AG10803 (cell line): ENCODE data around the gene RAB30.
A peak's percentile ranks its signal among the peaks of the same experiment; 100 is the strongest.

Experiments used
- DNase-seq: peaks from one replicate; pipeline ENCODE4 v3.0.0; 2010; ENCODE audit warnings: low read depth
- H3K4me3 ChIP-seq: 2 replicates; pipeline ENCODE4 v1.5.1; 2011; ENCODE audit warnings: mild to moderate bottlenecking, low read length, control low read depth
- TF ChIP-seq, protein P1 (sequence below): conservative IDR thresholded peaks from 2 replicates; pipeline ENCODE4 v1.5.1; 2011; ENCODE audit warnings: mild to moderate bottlenecking, low read length, control low read depth, inconsistent platforms

Gene RAB30

DNA sequence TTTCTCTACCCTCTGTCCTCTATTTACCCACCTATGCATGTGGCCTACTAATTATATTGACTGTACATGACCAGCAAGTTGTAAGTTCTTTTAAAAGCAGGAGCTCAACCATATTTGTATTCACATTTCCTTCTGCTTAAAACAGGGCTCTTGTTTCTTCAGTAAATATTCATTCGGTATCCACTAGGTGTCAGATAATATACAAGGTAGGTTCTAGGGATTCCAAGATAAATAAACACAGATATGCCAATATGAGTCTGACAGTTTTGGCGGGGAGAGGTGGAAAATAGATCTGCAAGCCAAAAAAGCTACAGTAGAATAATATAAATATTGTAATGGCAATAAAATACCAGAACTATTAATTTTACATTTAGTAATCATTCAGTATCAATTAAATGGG, 15.3 kb upstream of the RAB30 start:
- H3K4me3 ChIP-seq = no peak overlapping the region
- DNase-seq = no peak
- TF ChIP-seq, protein P1, sequence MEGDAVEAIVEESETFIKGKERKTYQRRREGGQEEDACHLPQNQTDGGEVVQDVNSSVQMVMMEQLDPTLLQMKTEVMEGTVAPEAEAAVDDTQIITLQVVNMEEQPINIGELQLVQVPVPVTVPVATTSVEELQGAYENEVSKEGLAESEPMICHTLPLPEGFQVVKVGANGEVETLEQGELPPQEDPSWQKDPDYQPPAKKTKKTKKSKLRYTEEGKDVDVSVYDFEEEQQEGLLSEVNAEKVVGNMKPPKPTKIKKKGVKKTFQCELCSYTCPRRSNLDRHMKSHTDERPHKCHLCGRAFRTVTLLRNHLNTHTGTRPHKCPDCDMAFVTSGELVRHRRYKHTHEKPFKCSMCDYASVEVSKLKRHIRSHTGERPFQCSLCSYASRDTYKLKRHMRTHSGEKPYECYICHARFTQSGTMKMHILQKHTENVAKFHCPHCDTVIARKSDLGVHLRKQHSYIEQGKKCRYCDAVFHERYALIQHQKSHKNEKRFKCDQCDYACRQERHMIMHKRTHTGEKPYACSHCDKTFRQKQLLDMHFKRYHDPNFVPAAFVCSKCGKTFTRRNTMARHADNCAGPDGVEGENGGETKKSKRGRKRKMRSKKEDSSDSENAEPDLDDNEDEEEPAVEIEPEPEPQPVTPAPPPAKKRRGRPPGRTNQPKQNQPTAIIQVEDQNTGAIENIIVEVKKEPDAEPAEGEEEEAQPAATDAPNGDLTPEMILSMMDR = no peak

DNA sequence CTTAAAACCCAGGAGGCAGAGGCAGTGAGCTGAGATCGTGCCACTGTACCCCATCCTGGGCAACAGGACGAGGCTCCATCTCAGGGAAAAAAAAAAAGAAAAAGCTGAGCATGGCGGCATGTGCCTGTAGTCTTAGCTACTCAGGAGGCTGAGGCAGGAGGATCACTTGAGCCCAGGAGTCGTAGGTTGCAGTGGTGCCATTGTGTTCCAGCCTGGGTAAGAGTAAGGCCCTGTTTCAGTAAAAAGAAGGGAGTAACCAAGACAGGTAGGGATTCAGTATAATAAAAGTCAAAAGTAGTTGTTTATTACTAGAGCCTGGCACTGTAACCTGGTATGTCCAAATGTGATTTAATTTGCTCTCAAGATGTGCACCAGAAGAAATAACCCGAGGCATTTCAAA, 8.1 kb upstream of the RAB30 start:
- TF ChIP-seq, protein P1 = no peak
- no peak overlapping the region for H3K4me3 ChIP-seq
- DNase-seq = no peak

DNA sequence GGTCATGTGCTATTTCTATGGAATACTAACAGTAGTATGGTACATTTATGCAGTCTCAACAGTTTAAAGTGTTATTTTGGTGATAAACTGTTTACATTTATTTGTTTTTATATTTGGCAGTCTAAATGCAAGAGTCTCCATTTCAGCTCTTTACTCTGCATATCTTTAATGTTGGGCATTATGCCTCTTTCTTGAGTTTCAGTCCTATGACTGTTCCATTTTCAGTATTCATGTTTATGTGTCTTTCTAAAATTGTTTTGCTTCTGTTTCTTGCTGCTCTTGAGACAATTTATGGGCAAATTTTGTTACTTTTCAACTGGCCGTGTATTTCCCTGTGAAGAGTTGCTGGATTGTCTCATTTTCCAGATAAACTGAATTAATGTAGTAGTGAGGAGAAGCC, 6.6 kb upstream of the RAB30 start:
- TF ChIP-seq, protein P1 = no peak
- no peak for DNase-seq
- H3K4me3 ChIP-seq = no peak overlapping the region

DNA sequence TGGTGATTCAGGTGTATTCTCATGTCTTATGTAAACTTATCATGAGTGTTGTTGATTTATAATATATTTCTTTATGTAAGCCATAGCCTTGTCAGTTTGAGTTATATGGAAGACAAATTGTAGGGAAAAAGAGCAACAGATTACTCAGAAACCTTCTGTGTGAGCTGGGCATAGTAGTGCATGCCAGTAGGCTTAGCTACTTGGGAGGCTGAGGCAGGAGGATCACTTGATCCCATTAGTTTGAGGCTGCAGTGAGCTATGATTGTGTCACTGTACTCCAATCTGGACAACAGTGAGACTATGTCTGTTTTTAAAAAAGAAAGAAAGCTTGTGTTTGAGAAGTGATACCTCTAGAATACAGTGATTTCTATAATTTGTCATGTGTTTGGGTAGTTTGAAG, 2.2 kb upstream of the RAB30 start:
- TF ChIP-seq, protein P1 = no peak
- H3K4me3 ChIP-seq = no peak overlapping the region
- DNase-seq = no peak

DNA sequence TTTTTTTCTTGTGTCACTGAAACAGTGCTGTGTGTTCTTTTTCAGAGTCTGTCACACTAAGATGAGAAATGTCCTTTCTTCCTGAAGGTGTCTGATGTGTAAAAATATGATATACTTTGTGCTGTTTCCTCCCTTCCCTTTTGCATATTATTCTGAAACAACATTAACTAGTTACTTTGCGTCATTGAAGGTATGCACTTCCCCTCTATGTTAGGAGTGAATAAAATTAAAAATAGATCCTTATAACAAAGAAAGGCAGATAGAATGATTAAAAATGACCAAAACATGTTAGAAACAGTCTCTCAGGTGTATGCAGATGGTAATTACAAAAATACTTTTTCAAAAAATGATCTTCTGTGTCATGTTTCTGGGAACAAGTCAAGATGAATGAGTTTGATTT, 1.6 kb upstream of the RAB30 start:
- H3K4me3 ChIP-seq = peak overlapping the region; percentile 97
- TF ChIP-seq, protein P1 = no peak
- no peak for DNase-seq

DNA sequence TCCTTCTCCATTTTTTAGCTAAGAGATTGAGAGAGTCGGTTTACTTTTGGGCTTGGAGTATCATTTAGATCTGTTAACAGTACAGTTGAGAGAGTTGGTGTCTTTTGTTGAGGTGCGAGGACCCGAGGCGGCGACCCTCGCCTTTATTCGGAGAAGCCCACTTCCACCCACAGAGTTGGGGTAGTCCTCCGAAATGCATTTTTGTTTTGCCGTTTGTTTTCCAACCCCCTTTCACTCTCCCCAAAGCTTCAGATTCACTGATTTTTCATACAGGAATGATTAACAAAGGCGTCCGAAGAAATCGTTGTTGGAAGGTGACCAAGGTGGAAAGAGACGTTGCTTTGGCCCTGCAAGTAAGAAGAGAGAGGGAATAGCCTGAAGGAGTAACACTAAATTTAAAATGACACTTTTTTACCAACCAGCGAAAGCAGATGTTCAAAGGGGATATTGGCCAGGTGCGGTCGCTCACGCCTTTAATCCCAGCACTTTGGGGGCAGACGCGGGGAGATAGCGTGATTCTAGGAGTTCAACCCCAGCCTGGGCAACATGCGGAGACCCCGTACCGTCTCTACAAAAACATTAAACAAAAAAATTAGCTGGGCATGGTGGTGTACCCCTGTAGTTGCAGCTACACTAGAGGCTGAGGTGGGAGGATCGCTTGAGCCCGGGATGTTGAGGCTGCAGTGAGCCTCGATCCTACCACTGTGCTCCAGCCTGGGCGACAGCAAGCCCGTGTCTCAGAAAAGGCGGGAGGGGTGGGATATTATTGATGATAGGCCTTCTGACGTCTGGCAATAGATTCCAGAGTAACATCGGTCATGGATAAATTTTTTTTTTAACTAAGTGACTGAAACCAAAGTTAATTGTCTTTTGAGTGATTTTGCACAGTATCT, 899 bp upstream of the RAB30 start:
- H3K4me3 ChIP-seq = peak overlapping the region; percentile 97
- DNase-seq = peak; percentile 12
- TF ChIP-seq, protein P1 = no peak
